Osteocyte (in vitro differentiated cells): ENCODE measurements around the gene LRRK1. TPM values are rescaled to one million over a fixed set of nuclear protein-coding genes. Genes with fewer than 3 reads are reported as not detected.
A peak's percentile ranks its signal among the peaks of the same experiment; 100 is the strongest.

Experiments used
- DNase-seq: peaks from one replicate; pipeline ENCODE4 v3.0.0; 2021; ENCODE audit warnings: mixed read lengths; ENCODE audit not compliant: unreplicated experiment; ENCODE audit errors: extremely low spot score
- H3K27ac Mint-ChIP-seq: one replicate; pipeline ENCODE4 v1.8.0; 2021; ENCODE audit warnings: mild to moderate bottlenecking, mixed read lengths; ENCODE audit not compliant: unreplicated experiment
- H3K27me3 Mint-ChIP-seq: one replicate; pipeline ENCODE4 v1.8.0; 2021; ENCODE audit warnings: mixed read lengths; ENCODE audit not compliant: unreplicated experiment
- H3K36me3 Mint-ChIP-seq: one replicate; pipeline ENCODE4 v1.8.0; 2021; ENCODE audit warnings: mixed read lengths; ENCODE audit not compliant: unreplicated experiment
- H3K4me1 Mint-ChIP-seq: one replicate; pipeline ENCODE4 v1.8.0; 2021; ENCODE audit warnings: mixed read lengths; ENCODE audit not compliant: unreplicated experiment
- H3K4me3 Mint-ChIP-seq: one replicate; pipeline ENCODE4 v1.8.0; 2021; ENCODE audit warnings: mild to moderate bottlenecking, moderate library complexity, mixed read lengths; ENCODE audit not compliant: unreplicated experiment
- H3K9me3 Mint-ChIP-seq: one replicate; pipeline ENCODE4 v1.8.0; 2021; ENCODE audit warnings: mixed read lengths; ENCODE audit not compliant: unreplicated experiment
- total RNA-seq: library from RNA; stranded (reverse); gene quantifications from 2 replicates; pipeline ENCODE4 v1.2.1, GENCODE V29; 2021
- TF ChIP-seq, protein P1 (sequence below): fragments of 200-600 bp; sonication (generic); IDR thresholded peaks from 2 replicates; pipeline ENCODE4 v1.5.0; 2021; ENCODE audit warnings: antibody characterized with exemption, mild to moderate bottlenecking, moderate library complexity

Gene LRRK1
- total RNA-seq, 1 donor from 2014 or later = 10.8 TPM

DNA sequence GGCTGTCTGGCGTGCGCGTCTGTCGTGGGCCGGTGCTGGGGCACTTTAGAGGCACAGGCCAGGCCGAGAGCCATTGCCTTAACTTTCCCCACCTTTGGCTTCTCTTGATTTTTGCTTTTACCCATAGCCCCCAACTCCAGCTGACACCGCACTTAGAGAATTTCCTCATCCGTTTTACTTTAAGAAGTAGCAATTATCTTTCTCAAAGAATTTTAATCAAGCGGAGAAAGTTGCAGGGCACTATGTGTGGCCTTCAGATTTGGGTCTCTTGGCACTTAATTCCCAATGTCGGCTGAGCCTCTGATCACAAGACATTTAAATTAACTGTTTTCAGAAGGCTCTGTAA, 38.3 kb upstream of the LRRK1 start:
- Mint-ChIP-seq H3K27ac (no peak overlapping the region), H3K4me1 (peaks cover 7% of the 10 kb centered on the region), H3K4me3 (peak overlapping the region; percentile 57), H3K9me3 (no peaks in the 10 kb centered on the region), H3K27me3 (peaks cover 69% of the 10 kb centered on the region), H3K36me3 (no peaks in the 10 kb centered on the region)
- DNase-seq = no peak
- TF ChIP-seq, protein P1, sequence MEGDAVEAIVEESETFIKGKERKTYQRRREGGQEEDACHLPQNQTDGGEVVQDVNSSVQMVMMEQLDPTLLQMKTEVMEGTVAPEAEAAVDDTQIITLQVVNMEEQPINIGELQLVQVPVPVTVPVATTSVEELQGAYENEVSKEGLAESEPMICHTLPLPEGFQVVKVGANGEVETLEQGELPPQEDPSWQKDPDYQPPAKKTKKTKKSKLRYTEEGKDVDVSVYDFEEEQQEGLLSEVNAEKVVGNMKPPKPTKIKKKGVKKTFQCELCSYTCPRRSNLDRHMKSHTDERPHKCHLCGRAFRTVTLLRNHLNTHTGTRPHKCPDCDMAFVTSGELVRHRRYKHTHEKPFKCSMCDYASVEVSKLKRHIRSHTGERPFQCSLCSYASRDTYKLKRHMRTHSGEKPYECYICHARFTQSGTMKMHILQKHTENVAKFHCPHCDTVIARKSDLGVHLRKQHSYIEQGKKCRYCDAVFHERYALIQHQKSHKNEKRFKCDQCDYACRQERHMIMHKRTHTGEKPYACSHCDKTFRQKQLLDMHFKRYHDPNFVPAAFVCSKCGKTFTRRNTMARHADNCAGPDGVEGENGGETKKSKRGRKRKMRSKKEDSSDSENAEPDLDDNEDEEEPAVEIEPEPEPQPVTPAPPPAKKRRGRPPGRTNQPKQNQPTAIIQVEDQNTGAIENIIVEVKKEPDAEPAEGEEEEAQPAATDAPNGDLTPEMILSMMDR = no peak

DNA sequence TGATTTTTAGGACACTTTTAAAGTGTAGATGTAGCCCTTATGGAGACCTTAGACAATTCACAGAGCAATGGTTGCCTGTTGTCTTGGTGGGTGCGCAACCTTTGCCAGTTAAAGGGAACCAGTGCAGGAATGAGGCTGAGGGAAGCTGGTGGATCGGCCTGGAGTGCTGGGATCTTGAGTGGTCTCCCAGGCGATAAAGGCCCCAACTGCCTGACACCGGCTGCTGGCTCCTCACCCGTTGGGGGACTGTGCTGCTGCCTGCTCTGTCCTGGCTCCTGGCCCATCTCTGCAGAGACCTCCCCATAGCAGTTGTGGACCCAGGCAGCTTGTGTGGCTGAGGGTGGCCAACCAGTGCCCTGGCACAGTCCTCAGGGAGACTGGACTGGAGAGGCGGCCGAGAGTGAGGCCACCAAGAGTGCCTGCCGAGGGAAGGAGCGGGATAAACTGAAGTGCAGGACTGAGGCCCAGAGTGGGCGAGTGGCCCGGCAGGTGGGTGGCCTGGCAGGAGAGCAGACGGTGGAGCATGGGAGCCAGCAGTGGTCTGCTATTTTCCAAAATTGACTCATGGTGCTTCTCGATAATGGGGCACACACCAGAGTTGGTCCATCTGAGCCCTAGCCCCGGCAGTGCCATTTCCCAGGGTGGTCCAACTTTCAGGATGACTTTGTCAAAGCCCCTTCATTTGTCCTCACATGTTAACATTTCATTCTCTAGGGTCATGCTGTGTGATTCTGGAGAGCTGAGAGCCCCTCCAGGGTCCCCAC, 37.4 kb upstream of the LRRK1 start:
- TF ChIP-seq, protein P1 = no peak
- DNase-seq = no peak
- Mint-ChIP-seq H3K9me3 (no peaks in the 10 kb centered on the region), H3K4me3 (no peak overlapping the region), H3K27me3 (peaks cover 67% of the 10 kb centered on the region), H3K4me1 (peaks cover 7% of the 10 kb centered on the region), H3K36me3 (no peaks in the 10 kb centered on the region), H3K27ac (no peak overlapping the region)

DNA sequence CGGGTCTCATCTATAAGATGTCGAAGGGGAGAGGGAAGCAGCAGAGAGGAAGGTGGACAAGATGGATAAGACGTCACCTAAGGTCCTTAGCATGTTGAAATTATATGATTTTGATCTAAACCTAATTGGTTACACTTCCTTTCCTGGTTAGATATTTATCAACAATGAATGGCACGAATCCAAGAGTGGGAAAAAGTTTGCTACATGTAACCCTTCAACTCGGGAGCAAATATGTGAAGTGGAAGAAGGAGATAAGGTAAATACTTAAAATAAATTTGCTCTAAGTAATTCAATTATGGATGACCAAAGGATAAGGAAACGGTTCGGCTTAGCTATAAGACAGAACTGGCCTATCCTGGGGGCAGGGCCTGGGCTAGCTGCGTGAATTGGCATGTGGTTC, 34.0 kb upstream of the LRRK1 start:
- H3K36me3 Mint-ChIP-seq = no peaks in the 10 kb centered on the region
- TF ChIP-seq, protein P1 = no peak
- H3K27me3 Mint-ChIP-seq = peaks cover 48% of the 10 kb centered on the region

DNA sequence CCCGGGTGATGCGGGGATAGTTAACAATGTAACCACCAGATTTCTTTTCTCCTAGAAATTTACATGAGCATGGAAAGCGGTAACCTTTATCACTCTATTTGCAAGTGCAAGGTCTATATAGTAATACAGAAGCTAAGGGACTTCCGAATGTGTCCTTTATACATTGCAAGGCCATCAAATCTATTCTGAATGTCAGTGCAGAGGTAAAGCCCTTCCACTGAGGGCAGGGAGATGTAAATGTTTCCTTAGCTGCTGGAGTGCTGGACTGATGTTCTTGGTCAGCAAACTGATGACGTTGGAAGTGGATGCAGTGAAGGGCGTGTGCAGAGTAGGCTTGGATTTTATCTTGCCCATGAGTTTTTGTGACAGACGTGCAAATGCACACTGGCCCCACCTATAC, 33.3 kb upstream of the LRRK1 start:
- H3K9me3 Mint-ChIP-seq = no peaks in the 10 kb centered on the region
- H3K27me3 Mint-ChIP-seq = peaks cover 42% of the 10 kb centered on the region

More for the DNA sequence above, 34.0 kb upstream of the LRRK1 start:
- Mint-ChIP-seq H3K4me3 (no peak overlapping the region), H3K4me1 (peaks cover 12% of the 10 kb centered on the region), H3K9me3 (no peaks in the 10 kb centered on the region), H3K27ac (no peak overlapping the region)
- DNase-seq = no peak

DNA sequence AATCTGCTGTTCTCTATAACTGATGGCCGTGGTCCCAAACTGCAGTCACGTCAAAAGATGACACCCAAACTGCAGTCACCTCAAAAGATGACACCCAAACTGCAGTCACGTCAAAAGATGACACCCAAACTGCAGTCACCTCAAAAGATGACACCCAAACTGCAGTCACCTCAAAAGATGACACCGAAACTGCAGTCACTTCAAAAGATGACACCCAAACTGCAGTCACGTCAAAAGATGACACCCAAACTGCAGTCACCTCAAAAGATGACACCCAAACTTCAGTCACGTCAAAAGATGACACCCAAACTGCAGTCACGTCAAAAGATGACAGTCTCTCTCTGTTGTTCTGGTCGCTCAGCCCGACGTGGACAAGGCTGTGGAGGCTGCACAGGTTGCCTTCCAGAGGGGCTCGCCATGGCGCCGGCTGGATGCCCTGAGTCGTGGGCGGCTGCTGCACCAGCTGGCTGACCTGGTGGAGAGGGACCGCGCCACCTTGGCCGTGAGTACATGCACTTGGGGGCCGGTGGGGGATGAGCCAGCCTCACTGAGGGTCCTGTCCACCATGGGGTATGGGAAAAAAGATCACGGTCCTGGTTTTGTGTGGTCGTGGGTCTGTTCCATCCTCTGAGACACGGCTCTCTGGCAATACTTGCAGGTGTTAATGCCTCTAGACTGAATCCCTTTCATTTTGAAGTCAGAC, 31.8 kb upstream of the LRRK1 start:
- H3K4me3 Mint-ChIP-seq = no peak overlapping the region
- H3K9me3 Mint-ChIP-seq = no peaks in the 10 kb centered on the region
- no peaks in the 10 kb centered on the region for H3K36me3 Mint-ChIP-seq
- peaks cover 18% of the 10 kb centered on the region for H3K4me1 Mint-ChIP-seq
- DNase-seq = no peak
- peaks cover 27% of the 10 kb centered on the region for H3K27me3 Mint-ChIP-seq
- TF ChIP-seq, protein P1 = no peak
- H3K27ac Mint-ChIP-seq = no peak overlapping the region

More for the DNA sequence above, 33.3 kb upstream of the LRRK1 start:
- Mint-ChIP-seq H3K4me1 (peaks cover 8% of the 10 kb centered on the region), H3K27ac (no peak overlapping the region), H3K4me3 (no peak overlapping the region), H3K36me3 (no peaks in the 10 kb centered on the region)
- TF ChIP-seq, protein P1 = no peak
- DNase-seq = no peak
